ENCODE results near the gene CEP135.
"Not testable (repeated sequence)": the region's sequence is repeated elsewhere in the genome, so short reads cannot be mapped to it uniquely, and the experiment has no call there.

The CEP135 gene

DNA sequence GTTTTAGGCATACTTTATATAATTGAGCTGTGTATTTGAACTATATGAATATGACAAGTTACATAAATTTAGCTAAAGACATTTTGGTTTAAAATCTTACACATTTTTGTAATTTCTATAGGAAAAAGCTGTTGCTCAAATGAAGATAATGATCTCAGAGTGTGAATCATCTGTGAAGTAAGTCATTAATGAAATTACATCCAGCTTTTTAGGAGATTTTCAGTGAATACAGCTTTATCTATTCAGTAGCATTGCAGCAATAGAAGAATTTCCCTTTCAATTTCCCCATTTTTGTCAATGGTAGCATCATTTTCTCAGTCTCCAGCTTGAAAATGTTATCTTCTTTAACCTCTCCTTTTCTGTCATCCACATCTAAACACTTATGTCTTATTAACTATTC lies 59.5 kb downstream of the CEP135 start:
- DNase-seq, result no peak

DNA sequence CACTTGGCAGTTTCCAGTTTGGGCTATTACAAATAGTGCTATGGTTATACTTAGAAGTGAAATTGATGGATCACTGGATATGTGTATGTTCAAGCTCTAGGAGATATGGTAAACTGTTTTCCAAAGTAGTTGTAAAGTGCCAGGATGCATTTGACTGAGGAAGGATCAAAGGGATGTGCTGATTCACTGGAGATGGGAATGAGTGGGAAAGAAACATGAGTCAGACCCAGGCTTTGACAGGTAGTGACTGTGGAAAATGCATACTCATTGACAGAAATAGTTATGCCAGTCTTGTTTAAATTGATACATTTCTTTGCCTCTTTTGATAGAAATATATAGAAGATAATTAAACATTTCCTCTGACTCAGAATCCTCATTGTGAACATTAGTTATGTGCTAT lies 77.9 kb downstream of the CEP135 start:
- DNase-seq, result no peak

DNA sequence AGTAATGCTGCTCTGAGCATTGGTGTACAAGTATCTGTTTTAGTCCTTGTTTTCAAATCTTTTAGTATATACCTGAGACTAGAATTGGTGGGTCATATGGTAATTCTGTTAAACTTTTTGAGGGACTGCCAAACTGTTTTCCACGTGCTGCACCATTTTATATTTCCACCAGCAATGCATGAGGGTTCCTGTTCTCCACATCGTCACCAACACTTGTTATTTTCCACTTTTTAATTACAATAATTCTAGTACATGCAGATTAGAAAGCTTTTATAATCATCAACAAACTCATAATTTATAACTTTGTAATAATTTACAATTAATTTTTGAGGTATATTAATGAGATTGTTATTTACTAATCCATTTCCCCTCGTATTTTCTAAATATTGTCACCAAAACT lies 79.4 kb downstream of the CEP135 start:
- DNase-seq, result no peak

DNA sequence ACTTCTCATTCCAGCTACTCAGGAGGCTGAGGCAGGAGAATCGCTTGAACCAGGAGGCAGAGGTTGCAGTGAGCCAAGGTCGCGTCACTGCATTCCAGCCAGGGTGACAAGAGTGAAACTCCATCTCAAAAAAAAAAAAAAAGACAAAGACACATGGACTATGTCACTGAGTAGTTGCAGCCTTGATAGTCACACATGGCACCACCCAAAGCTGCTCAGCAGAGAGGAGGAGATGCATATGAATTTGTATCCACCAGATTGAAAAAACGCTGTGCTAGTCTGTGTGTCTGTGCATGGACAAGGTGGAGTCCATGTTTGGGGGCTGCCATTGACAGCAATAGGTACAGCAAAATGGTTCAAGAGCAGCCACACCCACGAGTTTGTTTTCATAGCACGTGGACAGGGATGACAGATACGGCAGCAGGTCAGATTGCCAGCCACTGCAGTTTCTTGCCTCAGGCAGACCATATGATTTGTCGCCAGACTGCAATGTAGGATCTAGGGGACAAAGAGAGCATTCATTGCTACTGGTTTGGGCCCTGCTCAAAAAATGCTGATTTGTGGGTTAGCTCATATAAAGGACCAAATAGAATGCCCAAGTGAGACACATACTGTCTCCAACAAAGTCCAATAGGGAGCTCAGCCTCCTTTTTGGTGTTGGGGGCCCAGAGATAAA lies 89.9 kb downstream of the CEP135 start:
- DNase-seq, result no peak

DNA sequence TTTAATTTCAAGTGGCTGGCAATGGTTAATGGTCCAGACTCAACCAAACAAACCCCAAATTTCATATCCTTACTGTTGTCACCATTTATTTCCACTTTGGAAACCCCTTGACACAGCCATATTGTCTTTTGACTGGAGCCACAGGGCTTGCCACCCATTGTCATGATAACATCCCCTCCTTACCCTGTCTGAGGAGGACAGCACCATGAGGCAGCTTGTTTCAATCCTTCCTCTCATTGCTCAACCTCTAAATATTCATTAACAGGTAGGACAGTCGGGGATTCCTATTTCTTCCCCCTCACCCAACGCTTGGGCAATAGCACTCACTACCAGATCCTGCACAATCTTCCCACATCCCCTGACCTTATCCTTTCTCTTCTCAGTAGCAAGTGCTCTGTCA lies 92.1 kb downstream of the CEP135 start:
- no peak for DNase-seq

DNA sequence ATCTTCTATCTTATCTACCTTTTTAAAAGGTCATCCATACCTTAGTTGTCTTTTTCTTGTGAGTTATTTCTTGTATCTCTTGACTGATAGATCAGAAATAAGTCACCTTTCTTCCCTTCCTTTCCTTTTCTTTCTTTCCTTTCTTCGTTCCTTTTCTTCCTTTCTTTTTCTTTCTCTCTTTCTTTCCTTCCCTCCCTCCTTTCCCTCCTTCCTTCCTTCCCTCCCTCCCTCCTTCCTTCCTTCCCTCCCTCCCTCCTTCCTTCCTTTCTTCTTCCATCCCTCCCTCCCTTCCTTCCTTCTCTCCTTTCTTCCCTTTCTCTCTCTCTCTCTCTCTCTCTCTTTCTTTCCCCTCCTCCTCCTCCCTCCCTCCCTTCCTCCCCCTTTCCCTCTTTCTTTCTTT lies 93.5 kb downstream of the CEP135 start:
- DNase-seq, result no peak

DNA sequence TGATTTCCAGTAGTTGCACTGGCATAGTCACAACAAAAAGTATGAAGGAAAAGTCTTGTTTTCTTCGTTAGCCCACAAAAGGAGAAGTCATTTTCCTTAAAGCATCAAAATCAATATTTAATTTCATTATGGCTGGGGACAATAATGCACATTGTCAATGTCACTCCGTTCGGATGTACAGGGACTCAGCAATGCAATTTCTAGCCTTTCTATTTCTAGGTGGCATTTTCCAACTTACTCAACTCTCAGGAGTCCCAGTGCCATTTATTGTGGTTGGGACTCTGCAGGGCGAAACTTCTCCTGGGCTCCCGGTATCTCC lies 99.6 kb downstream of the CEP135 start:
- no peak for DNase-seq

DNA sequence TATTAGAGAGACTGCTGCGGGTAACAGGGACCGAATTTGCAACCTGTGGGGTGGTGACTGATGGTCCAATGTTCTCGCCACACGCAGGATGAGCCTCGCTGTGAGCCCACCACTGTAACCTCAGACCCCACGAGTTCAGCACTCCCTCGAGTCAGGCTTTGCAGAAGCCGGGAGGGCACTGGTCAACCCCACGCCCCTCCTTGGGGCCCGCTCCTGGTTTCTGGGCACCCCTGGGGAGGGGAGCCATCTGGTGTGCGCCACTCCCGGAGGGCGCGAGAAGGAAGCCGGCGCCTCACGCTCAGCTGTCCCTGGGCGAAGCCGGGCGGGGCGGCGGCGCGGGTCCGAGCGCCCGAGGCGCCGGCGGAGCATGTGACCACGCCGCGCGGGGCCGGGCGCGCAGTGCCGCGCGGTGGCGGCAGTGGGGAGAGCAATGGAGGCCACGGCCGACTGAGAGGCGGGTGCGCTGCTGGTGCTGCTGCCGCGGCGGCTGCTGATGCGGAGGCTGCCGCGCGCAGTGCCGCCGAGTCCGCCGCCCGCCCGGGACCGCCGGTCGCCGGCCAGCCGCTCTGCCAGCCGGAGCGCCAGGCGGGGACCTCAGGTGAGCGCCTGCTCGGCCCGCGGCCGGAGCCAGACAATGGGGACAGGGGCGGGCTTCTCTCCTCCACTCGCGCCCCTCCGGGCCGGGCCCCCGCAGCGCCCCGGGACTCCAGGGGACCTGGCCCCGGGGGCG lies 100.1 kb downstream of the CEP135 start:
- peak; percentile 88 for DNase-seq

DNA sequence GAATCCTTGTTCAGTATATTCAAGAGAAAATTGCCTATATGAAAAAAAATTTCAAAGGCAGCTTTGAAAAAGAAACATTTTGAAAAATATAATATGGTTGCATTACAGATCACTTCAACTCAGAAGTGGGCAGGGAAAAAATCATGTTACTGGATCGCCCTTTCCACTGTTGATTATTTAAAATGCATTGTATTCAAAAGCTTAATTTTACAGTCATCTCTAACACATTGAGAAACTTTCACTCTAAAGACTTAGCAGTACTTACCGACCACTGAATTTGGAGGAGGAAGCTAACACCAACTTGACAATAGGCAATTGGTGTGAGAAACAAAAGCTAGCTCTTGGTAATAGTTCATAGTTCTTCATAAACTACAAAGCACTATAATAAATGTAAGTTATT lies 101.9 kb downstream of the CEP135 start:
- peak; percentile 18 for DNase-seq

DNA sequence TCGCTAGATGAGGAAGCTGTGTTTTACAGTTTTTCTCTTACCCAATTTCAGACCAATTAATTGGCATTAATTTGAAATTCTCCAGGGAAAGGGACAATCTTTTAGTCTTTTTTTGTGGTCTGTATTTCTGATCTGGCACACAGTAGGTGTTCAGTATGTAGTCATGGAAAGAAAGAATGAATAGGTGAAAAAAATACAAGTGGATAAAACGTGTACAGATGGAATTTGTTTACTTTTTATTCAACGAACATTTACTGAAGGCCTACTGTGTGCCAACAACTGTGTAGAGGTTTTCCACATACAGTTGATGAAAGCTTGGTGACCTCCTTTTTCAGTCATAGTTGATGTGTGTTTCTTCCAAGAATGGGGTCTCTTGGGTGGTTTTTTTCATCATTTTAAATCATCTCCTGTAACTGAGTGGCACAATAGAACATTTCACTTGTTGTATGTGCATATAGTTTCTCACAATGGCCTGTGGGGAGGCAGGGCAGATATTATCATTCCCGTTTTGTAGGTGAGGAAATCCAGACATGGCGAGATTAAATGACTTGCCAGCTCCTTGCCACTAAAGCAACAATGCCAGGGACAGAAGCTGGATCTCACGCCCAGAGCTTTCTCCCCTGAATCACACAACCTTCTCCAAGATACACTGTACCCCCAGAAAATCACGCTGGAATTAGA lies 102.4 kb downstream of the CEP135 start:
- DNase-seq, result no peak

DNA sequence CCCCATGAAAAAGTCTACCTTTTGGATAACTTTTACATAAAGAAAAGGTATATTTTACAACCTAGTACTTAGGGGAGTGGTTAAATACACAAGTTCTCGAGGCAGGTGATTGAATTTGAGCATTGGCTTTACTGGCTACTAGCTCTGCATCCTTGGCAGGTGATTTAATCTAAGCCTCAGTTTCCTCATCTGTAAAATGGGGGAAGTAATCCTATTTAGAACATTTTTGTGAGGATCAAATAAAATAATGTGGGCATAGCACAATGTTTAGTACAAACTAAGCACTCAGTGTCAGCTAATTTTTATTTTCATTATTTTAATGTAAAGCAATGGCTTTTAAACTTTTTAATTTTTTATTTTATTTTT lies 102.9 kb downstream of the CEP135 start:
- no peak for DNase-seq

DNA sequence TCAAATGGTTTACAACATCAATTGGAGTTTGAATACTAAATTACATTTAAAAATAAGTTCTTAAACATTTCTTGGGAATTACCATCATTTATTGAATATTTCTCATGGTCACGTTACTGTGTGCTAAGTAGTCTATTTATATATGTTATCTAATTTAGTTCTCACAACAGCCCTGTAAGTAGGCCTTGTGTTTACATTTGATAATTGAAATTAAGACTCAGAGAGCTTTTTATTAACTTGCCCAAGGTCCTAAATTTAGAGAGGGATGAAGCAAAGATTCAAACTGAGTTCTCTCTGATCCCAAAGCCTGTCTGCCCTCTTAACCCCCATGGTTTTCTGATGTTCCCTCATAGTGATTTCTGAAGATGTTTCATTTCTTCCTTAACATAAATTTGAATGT lies 103.7 kb downstream of the CEP135 start:
- DNase-seq, result no peak

DNA sequence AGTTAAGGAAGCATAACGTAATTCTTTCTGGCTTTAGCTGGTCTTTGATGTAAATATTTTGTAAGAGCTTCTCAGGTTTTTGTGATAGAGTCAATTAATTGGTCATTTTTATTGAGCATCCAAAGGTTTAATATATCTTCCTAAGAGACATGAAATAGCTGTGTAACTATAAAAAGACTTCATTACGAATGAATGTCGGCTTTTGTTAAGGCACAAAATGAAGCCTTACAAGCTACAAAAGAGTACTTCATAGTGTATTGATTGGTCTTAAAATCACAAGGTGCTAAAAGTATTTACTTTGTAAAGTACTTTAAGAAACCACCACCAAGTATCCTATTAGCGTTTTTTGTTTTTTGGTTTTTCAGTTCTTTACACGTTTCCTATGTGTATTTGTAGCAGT lies 104.2 kb downstream of the CEP135 start:
- DNase-seq, result no peak

DNA sequence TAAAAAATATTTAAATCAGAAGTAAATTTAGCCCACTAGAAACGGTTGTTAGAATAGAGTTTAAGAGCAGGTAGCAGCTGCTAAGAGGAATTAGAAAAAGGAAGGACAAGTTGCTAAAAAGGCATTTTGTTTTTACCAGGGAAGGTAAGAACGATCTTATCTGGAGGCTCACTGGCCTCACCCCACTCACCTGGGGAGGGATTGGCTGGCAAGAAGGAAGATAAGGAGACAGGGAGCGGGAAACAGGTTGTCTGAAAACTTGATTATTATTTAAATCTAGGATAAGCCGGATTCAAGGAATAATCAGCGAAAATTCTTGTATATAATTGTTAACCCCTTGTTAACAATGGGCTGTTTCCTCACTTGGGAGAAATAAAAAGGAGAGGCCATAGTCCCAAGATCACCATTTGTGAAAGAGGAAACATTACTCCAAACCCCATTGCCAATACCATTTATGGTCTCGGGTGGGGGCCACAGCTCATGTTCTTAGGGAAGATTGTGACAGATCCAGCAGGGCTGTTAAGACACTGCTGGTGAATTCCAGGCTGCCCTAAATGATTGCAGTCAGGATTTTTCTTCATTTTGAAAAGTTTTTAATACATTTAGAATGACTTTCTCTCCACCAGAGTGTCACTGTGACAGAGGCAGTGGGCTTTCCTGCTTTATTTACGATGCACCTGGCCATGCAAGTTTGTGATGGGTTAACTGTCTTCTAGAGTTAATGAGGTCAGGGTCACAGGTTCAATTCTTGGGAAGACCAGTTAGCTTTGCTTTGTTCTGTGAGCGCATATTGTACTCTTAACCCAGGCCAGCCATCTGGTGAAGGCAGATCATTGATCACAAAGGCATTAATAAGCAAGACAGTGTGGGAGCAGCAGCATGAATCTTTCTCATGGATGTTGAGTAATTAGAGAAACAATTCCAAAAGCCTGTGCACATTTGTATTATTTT lies 106.6 kb downstream of the CEP135 start:
- no peak for DNase-seq

DNA sequence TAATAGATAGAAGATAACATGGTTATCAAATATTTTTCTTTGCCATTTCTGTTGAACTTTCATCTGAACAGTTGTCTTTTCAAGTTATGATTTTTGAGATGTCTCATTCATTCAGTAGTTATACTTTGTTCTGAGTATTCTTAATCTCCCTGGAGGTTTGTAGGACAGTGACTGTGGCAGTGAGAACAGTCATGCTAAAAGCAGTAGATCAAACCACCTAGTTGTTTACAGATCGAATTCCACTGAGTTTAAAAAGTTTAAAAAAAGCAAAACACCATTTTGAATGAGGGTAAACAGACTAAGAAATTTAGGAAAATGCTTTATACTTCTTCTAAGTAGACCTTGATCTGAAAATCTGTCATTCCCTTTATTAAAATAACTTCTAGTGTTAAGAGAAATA lies 107.2 kb downstream of the CEP135 start:
- DNase-seq, result no peak

DNA sequence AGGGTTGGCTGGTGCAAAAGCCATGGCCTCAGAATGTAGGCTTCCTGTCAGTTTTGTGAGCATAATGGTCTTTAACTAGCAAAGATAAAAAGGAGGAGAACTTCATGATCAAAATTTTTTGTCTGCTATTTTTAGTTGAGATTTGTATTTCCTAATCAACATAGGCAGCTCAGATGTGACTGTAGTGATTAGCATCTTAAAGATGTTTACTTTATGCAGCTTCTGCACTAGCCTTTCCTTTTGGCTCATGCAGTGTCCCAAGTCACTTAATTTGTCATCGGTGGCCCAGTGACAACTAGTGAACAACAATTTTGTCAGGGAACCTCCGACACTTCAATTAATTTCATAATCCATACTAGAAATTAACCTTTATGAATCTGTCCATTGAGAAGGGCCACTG lies 109.8 kb downstream of the CEP135 start:
- DNase-seq, result no peak

DNA sequence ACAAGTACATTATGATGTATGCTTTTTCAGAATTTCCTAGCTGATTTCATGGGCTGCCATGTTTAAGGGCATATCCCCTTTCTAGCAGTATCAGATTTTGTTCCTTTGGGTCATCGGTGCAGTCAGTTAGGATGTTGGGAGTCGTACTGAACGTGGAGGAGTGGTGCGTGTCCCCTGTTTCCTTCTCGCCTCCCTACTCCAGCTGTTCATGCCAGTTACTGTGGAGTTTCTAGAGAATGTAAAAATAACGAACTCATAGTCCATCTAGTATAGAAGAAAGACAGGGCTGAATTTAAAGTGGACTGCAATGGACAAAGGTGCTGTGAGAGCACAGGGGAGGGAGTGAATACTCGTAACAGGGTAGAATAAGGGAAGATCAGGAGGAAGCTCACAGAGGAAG lies 111.3 kb downstream of the CEP135 start:
- DNase-seq, result no peak

DNA sequence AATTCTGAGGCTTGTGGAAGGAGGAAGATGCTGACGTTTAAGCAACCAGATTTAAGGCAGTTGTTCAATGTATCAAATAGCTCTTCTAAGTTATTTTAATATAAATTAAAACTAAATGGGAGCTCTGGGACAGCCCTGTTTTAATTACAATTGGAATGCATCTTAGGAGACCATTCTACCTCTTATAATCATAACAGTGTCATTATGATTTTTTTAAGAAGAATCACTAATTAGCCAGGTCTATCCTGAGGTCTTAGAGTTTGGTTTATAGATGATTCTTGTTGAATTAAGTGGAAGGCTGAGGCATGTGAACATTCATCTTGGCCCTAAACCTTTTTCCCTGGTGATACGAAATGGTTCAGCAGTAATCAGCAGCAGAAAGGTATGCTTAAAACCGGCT lies 113.4 kb downstream of the CEP135 start:
- no peak for DNase-seq

DNA sequence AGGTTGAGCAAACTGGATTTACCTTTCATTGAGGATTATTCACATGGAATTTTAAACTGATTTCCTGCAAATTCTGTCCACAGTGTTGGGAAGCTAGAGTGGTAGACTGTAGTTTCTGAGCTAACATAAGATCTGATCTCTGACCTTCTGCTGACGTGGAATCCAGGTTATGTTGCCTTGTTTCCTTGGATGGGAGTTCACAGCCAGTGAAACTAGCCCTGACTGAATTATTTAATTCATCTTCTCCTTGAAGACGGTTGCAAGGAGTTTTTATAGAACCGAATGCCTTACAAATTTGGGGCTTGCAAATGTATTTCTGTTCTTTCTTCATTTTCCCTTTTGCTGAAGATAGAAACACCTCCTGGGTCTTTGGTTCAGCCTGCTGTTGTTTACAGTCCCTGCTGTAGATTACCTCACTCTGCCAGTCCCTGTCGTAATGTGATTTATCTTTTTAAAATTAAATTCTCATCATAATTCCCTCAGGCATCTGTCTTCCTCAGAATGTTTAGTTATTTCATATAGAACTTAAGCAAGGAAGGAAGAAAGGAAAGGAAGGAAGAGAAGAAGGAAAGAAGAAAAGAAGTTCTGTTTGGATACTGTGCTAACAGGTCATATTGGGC lies 113.9 kb downstream of the CEP135 start:
- DNase-seq, result no peak

DNA sequence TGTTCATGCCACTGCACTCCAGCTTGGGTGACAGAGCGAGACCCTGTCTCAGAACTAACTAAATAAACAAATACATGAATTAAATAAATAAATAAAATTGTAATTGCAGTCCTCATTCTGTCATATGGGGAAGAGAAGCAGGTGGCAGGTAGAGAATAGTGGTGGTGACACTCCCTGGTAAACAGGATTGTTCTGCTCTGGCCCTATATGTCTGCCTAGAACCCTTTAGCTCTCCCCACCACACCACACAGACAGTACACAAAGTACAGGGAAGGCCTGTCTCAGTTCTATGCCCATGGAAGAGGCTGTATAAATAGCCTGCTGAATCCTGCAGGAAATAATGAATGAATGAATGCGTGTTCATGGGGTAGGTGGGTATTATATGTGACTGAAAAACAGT lies 117.7 kb downstream of the CEP135 start:
- no peak for DNase-seq

DNA sequence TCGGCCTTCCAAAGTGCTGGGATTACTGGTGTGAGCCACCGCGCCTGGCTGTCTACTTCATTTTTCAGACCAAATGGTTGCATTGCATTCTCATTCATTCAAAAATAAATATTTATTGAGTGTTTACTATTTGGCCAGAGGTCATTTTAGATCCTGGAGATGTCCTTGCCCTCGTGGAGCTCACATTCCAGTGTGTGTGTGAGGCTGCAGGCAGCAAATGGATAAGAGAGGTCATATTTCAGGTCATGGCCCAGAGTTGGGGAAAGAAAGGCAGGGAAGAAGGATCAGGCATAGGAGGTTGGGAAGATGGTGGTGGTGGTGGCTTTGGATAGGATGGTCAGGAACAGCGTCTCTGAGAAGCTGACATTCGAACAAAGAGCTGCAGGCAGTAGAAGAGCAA lies 119.1 kb downstream of the CEP135 start:
- no peak for DNase-seq

DNA sequence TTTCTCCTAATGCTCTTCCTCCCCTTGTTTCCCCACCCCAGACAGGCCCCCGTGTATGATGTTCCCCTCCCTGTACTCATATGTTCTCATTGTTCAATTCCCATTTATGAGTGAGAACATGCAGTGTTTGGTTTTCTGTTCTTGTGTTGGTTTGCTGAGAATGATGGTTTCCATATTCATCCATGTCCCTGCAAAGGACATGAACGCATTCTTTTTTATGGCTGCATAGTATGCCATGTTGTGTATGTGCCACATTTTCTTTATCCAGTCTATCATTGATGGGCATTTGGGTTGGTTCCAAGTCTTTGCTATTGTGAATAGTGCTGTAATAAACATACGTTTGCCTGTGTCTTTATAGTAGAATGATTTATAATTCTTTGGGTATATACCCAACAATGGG lies 124.0 kb downstream of the CEP135 start:
- not testable (repeated sequence) for DNase-seq

Data from right kidney (tissue), 1 donor.